ENCODE measurements around the gene CSNK1A1L.

The CSNK1A1L gene

DNA sequence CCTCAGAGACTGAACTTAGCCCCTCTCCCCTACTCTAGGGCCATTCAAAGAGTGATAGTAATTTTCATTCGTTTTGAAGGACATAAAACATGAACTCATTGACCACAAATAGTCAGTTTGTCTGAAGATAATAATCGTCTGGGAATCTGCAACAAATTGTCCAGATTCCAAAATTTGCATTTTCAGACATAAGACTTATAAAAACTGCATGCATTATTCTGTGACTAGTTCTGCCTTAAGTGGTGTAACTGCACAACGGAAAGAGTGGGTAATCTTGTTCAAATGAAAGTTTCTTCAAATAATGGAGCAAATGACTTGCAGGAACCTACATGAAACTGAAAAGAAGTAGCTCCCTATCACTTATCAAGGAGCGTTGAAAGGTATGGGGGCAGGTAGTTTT is 8.4 kb downstream of the CSNK1A1L start:
- H2AFZ ChIP-seq (ENCODE audit: low read depth, low read length): no peak overlapping the region
- no peaks in the 10 kb centered on the region for H3K9me3 ChIP-seq (ENCODE audit: low read length)
- H3K4me1 ChIP-seq (ENCODE audit: insufficient read depth, low read length): no peaks in the 10 kb centered on the region
- H3K27me3 ChIP-seq (ENCODE audit: insufficient read depth, low read length): no peaks in the 10 kb centered on the region
- no peaks in the 10 kb centered on the region for H3K36me3 ChIP-seq (ENCODE audit: insufficient read depth, low read length)
- no peak overlapping the region for H3K4me3 ChIP-seq (ENCODE audit: low read length)

DNA sequence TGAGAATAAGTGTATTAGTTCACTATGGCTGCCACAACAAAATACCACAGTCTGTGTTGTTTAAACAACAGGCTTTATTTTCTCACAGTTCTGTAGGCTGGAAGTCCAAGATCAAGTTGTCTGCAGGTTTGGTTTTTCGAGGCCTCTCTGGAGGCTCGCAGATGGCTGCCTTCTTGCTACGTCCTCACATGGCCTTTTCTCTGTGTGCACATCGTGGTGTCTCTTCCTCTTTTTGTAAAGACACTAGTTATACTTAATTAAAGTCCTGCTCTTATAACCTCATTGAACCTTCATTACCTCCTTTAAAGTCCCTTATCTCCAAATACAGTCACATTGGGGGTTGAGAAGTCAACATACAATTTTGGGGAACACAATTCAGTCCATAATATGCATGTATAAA is 10.6 kb downstream of the CSNK1A1L start:
- Histone ChIP-seq H2AFZ (ENCODE audit: low read depth, low read length) (no peak overlapping the region), H3K4me1 (ENCODE audit: insufficient read depth, low read length) (no peaks in the 10 kb centered on the region), H3K4me3 (ENCODE audit: low read length) (no peak overlapping the region), H3K9me3 (ENCODE audit: low read length) (no peaks in the 10 kb centered on the region), H3K27me3 (ENCODE audit: insufficient read depth, low read length) (no peaks in the 10 kb centered on the region), H3K36me3 (ENCODE audit: insufficient read depth, low read length) (no peaks in the 10 kb centered on the region)

DNA sequence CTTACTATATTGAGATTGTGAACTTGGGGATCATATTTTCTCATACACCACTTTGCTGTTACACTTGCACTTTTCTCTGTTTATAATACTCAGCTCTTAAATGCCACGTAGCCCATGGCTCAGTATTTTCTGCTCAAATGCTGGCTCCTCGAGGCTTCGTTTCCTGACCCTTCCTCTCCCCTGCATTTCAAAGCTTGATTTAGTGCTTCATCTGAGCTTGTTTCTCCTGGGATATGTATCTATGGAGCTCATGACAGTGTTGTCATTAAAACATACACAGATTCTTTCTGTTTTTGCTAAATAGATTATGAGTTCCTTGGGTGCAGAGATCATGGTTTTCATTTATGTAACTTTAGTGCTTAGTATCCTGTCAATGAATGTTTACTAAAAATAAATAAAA is 11.4 kb downstream of the CSNK1A1L start:
- Histone ChIP-seq H3K9me3 (ENCODE audit: low read length) (no peaks in the 10 kb centered on the region), H3K4me3 (ENCODE audit: low read length) (no peak overlapping the region), H3K27me3 (ENCODE audit: insufficient read depth, low read length) (no peaks in the 10 kb centered on the region), H2AFZ (ENCODE audit: low read depth, low read length) (no peak overlapping the region), H3K36me3 (ENCODE audit: insufficient read depth, low read length) (no peaks in the 10 kb centered on the region), H3K4me1 (ENCODE audit: insufficient read depth, low read length) (no peaks in the 10 kb centered on the region)

DNA sequence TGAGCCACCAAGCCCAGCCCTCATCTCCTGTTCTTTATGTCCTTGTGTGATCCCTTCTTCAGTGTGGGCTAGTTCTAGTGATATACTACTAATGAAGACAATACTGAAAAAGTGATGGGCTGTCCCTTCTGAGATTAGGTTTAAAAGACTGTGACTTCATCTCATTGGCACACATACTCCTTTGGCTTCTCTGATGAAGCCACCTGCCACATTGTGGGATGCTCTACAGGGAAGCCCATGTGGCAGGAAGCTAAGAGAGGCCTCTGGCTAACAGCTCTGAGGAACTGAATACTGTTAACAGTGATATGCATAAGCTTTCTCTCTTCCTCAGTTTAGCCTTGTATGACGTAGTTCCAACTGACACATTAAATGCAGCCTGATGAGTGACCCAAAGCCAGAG is 13.6 kb downstream of the CSNK1A1L start:
- Histone ChIP-seq H3K4me3 (ENCODE audit: low read length) (no peak overlapping the region), H3K36me3 (ENCODE audit: insufficient read depth, low read length) (no peaks in the 10 kb centered on the region), H3K27me3 (ENCODE audit: insufficient read depth, low read length) (no peaks in the 10 kb centered on the region), H2AFZ (ENCODE audit: low read depth, low read length) (no peak overlapping the region), H3K9me3 (ENCODE audit: low read length) (no peaks in the 10 kb centered on the region), H3K4me1 (ENCODE audit: insufficient read depth, low read length) (no peaks in the 10 kb centered on the region)

DNA sequence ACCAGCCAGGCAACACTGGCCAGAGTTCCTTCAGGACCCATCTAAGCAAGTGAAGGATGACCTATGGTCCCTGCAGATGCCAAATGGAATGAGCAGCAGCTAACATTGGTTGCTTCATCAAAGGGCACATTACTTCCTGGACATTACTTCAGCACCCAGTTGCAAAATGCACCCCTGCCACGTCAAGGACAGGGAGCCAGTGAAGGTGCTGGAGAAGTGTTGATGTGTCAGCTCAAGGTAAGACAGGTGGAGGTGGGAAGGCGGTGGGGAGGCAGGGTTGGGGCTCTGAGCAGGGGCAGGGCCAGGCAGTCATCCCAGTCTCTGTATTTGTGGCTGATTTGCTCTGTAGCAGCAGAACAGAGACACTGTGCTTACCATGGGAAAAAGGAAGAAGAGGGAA is 14.6 kb downstream of the CSNK1A1L start:
- no peaks in the 10 kb centered on the region for H3K9me3 ChIP-seq (ENCODE audit: low read length)
- no peak overlapping the region for H2AFZ ChIP-seq (ENCODE audit: low read depth, low read length)
- no peaks in the 10 kb centered on the region for H3K36me3 ChIP-seq (ENCODE audit: insufficient read depth, low read length)

DNA sequence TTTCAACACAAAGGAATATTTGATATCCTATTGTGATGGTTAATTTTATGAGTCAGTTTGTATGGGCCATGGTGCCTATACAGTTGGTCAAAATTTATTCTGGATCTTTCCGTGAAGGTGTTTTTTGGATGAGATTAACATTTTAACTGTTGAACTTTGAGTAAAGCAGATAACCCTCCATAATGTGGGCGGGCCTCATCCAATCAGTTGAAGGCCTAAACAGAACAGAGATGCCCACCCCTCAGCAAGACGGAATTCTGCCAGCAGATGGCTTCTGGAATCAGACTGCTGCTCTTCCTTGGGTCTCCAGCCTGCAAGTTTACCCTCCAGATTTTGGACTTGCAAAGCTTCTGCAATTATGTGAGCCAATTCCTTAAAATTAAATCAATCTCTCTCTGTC is 16.0 kb downstream of the CSNK1A1L start:
- Histone ChIP-seq H3K27me3 (ENCODE audit: insufficient read depth, low read length) (no peaks in the 10 kb centered on the region), H3K9me3 (ENCODE audit: low read length) (no peaks in the 10 kb centered on the region), H3K36me3 (ENCODE audit: insufficient read depth, low read length) (no peaks in the 10 kb centered on the region), H3K4me3 (ENCODE audit: low read length) (no peak overlapping the region), H2AFZ (ENCODE audit: low read depth, low read length) (no peak overlapping the region), H3K4me1 (ENCODE audit: insufficient read depth, low read length) (no peaks in the 10 kb centered on the region)

More for the DNA sequence above, 14.6 kb downstream of the CSNK1A1L start:
- Histone ChIP-seq H3K27me3 (ENCODE audit: insufficient read depth, low read length) (no peaks in the 10 kb centered on the region), H3K4me1 (ENCODE audit: insufficient read depth, low read length) (no peaks in the 10 kb centered on the region), H3K4me3 (ENCODE audit: low read length) (no peak overlapping the region)

DNA sequence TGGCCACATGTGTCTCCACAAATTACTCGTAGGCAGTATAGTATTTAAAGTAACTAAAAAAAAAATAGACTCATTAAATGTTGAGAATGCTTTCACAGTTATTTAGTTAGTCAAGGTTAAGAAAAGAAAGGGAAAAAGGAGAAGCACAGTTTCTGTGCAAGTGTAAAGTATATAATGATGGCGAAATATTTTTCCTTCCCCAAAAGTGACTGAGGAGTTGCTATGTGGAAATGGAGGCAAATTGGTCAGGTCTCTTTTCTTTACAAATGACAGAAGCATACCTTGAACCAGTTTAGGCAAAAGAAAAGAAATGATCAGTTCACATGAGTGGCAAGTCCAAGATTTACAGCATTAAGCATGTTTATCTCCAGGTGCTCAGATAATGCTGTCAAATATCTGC is 18.0 kb downstream of the CSNK1A1L start:
- no peak overlapping the region for H2AFZ ChIP-seq (ENCODE audit: low read depth, low read length)
- H3K9me3 ChIP-seq (ENCODE audit: low read length): no peaks in the 10 kb centered on the region
- no peaks in the 10 kb centered on the region for H3K4me1 ChIP-seq (ENCODE audit: insufficient read depth, low read length)
- H3K4me3 ChIP-seq (ENCODE audit: low read length): no peak overlapping the region
- no peaks in the 10 kb centered on the region for H3K27me3 ChIP-seq (ENCODE audit: insufficient read depth, low read length)
- no peaks in the 10 kb centered on the region for H3K36me3 ChIP-seq (ENCODE audit: insufficient read depth, low read length)

DNA sequence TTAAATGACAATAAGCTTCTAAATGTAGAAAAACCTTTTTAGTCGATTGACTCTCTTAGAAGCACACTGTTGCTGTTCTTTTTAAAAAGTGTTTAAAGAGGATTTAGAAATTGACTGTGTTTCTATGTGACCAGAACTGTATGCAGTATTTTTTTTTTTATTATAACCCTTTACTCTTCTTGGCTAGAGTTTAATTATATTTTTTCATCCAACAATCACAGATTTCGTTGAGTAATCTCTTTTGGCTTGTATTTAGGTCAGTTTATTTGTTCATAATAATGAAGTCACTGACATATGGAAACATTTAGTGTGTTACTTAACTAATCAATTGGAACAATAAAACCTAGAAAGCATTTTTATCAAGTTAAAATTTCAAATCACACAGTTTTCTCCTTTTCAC is 19.9 kb downstream of the CSNK1A1L start:
- no peak overlapping the region for H3K4me3 ChIP-seq (ENCODE audit: low read length)
- no peaks in the 10 kb centered on the region for H3K4me1 ChIP-seq (ENCODE audit: insufficient read depth, low read length)
- H3K27me3 ChIP-seq (ENCODE audit: insufficient read depth, low read length): no peaks in the 10 kb centered on the region
- no peaks in the 10 kb centered on the region for H3K36me3 ChIP-seq (ENCODE audit: insufficient read depth, low read length)
- no peaks in the 10 kb centered on the region for H3K9me3 ChIP-seq (ENCODE audit: low read length)
- H2AFZ ChIP-seq (ENCODE audit: low read depth, low read length): no peak overlapping the region

DNA sequence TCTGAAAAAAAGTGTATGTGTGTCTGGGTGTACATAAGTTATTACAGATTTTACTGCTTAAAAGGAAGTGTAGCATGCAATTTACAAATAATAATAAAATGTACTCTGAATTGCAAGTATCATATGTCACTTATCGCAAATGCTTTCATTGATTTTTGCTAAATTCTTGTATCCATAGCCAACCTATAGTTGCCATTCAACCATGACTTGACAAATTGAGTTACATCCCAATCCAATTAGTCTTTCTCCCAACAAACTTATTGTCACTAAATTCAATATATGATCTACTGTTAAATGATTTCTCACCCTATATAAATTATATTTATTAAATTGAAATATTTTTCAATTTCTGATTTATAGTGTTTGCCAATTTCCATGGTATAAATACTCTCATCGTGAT is 28.6 kb downstream of the CSNK1A1L start:
- Histone ChIP-seq H3K4me1 (ENCODE audit: insufficient read depth, low read length) (peaks cover 4% of the 10 kb centered on the region), H3K36me3 (ENCODE audit: insufficient read depth, low read length) (no peaks in the 10 kb centered on the region), H2AFZ (ENCODE audit: low read depth, low read length) (no peak overlapping the region), H3K27me3 (ENCODE audit: insufficient read depth, low read length) (no peaks in the 10 kb centered on the region), H3K9me3 (ENCODE audit: low read length) (no peaks in the 10 kb centered on the region), H3K4me3 (ENCODE audit: low read length) (no peak overlapping the region)

DNA sequence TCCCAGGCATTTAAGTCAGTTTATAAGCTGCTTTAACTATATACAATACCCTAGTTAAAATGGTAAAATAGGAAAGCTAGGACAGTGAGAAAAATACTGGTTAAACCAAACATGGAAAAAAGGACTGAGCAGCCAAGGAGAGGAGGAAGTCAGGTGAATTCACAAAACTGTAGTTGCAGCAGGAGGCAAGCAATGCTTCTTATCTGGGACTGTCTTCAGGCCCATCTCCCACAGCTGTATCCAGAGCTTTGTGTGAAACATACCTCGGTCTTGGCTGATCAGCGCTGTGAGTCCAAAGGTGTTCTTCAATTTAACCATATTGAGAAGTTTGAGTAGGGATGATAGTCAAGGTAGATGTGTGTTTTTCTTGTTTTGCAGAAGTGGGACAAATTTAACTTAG is 30.3 kb downstream of the CSNK1A1L start:
- H3K4me3 ChIP-seq (ENCODE audit: low read length): no peak overlapping the region
- no peaks in the 10 kb centered on the region for H3K36me3 ChIP-seq (ENCODE audit: insufficient read depth, low read length)
- H3K9me3 ChIP-seq (ENCODE audit: low read length): no peaks in the 10 kb centered on the region
- no peaks in the 10 kb centered on the region for H3K27me3 ChIP-seq (ENCODE audit: insufficient read depth, low read length)
- H3K4me1 ChIP-seq (ENCODE audit: insufficient read depth, low read length): peaks cover 9% of the 10 kb centered on the region
- no peak overlapping the region for H2AFZ ChIP-seq (ENCODE audit: low read depth, low read length)

DNA sequence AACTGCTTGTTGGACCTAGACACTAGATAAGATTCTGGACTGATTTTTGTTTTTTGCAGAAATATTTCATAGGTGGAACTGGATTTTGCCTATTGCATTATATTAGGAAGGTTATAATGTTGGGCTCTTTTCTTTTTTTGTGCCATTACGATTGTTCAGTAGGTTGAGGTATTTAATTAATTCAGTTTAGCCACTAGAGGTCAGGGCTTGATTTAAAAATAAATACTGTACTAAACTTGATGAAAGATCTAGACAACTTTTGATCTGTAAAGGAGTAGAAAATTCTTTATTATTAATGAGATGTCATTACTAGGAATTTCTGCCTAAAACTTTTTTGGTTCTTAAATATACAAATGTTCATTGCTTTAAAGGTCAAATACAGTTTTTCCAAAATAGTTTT is 30.8 kb downstream of the CSNK1A1L start:
- no peaks in the 10 kb centered on the region for H3K36me3 ChIP-seq (ENCODE audit: insufficient read depth, low read length)
- no peak overlapping the region for H3K4me3 ChIP-seq (ENCODE audit: low read length)
- no peaks in the 10 kb centered on the region for H3K9me3 ChIP-seq (ENCODE audit: low read length)
- H3K4me1 ChIP-seq (ENCODE audit: insufficient read depth, low read length): peaks cover 9% of the 10 kb centered on the region
- no peaks in the 10 kb centered on the region for H3K27me3 ChIP-seq (ENCODE audit: insufficient read depth, low read length)
- no peak overlapping the region for H2AFZ ChIP-seq (ENCODE audit: low read depth, low read length)

DNA sequence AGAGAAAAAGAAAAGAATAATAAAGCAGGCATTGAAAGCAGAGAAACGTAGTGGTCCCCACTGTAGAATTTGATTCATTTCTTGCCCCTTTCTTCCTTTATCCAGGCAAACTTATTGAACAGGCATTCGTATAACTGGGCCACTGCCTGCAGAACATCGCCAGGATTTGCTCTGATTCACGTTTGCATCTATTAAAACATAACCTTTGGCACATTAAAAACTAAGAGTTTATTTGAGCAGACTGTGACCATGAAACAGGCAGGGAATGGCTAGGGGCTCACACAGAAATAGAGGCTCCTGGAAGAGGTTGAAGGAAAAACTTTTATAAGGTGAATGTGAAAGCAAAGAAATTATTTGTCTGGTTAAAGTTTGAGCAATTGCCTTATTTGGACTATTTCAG is 33.4 kb downstream of the CSNK1A1L start:
- Histone ChIP-seq H3K9me3 (ENCODE audit: low read length) (no peaks in the 10 kb centered on the region), H2AFZ (ENCODE audit: low read depth, low read length) (no peak overlapping the region), H3K4me1 (ENCODE audit: insufficient read depth, low read length) (peaks cover 9% of the 10 kb centered on the region), H3K36me3 (ENCODE audit: insufficient read depth, low read length) (no peaks in the 10 kb centered on the region), H3K4me3 (ENCODE audit: low read length) (no peak overlapping the region), H3K27me3 (ENCODE audit: insufficient read depth, low read length) (no peaks in the 10 kb centered on the region)

DNA sequence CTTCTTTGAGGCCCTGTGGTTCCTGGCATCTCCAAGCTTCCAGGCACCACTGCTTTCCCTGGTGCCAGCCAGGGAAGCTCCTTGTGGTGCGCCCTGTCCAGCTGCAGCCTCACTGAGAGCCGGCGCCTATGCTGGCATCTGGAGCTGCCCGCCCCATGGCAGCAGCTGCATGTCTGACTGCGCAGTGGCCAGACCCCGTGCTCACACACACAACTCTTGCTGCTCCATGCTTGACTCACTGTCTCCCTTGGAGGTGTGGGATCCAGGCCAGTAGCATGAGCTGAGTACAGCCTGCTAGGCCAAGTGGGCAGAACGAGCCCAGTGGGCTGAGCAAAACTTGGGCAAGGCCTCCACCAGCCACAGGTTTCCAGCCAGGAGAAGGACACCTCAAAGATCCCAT is 34.5 kb downstream of the CSNK1A1L start:
- no peaks in the 10 kb centered on the region for H3K9me3 ChIP-seq (ENCODE audit: low read length)
- peaks cover 9% of the 10 kb centered on the region for H3K4me1 ChIP-seq (ENCODE audit: insufficient read depth, low read length)
- no peak overlapping the region for H2AFZ ChIP-seq (ENCODE audit: low read depth, low read length)
- no peaks in the 10 kb centered on the region for H3K27me3 ChIP-seq (ENCODE audit: insufficient read depth, low read length)
- H3K4me3 ChIP-seq (ENCODE audit: low read length): no peak overlapping the region
- H3K36me3 ChIP-seq (ENCODE audit: insufficient read depth, low read length): no peaks in the 10 kb centered on the region

DNA sequence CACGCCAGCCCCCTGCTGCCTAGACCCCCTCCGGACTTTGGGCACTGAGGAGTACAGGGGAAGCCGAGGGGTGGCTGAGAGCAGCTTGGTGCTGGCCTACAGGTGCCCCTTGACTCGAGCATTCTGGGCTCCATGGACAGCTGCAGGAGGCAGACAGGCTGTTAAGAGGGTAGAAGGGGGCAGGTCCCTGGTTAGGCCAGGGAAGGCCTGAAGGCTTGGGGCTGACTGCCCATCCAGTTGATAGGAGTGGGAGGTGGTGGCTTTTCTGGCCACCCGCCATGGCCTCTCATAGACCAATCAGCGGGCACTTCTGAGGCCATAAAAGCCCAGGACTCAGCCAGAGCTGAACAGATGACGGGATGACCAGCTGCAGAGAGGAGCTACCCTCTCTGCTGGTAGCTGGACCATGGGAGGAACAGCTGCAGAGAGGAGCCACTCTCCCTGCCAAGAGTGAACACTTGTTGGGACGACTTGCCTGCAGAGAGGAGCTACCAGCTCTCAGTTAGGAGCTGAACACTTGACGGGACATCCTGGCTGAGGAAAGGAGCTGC is 35.2 kb downstream of the CSNK1A1L start:
- H3K4me3 ChIP-seq (ENCODE audit: low read length): no peak overlapping the region
- H3K4me1 ChIP-seq (ENCODE audit: insufficient read depth, low read length): peaks cover 9% of the 10 kb centered on the region
- no peaks in the 10 kb centered on the region for H3K36me3 ChIP-seq (ENCODE audit: insufficient read depth, low read length)
- H2AFZ ChIP-seq (ENCODE audit: low read depth, low read length): no peak overlapping the region
- no peaks in the 10 kb centered on the region for H3K9me3 ChIP-seq (ENCODE audit: low read length)
- H3K27me3 ChIP-seq (ENCODE audit: insufficient read depth, low read length): no peaks in the 10 kb centered on the region

Measured in neuron (in vitro differentiated cells).